Keratinocyte (primary cell): ENCODE data around the gene KDF1. TPM values are rescaled to one million over a fixed set of nuclear protein-coding genes. Genes with fewer than 3 reads are reported as not detected.

Experiments used
- DNase-seq: peaks from one replicate; pipeline ENCODE4 v3.0.0-alpha.2; 2011; ENCODE audit warnings: low read depth, missing footprints, low spot score
- FAIRE-seq: peaks from 2 replicates; lab custom pipeline; 2011; peaks lifted over from hg19 to GRCh38; lab: Jason Lieb, UNC
- H2AFZ ChIP-seq: 2 replicates; pipeline ENCODE4 v1.6.0; 2012; ENCODE audit warnings: low read length, control low read depth, inconsistent platforms; ENCODE audit not compliant: control insufficient read depth
- H3K27ac ChIP-seq: 2 replicates; pipeline ENCODE4 v1.5.1; 2011; ENCODE audit warnings: low read length; ENCODE audit not compliant: control insufficient read depth, insufficient read depth
- H3K27me3 ChIP-seq: 3 replicates; pipeline ENCODE4 v1.6.0; 2011; ENCODE audit warnings: low read length; ENCODE audit not compliant: control insufficient read depth, insufficient read depth; ENCODE audit errors: extremely low read depth
- H3K36me3 ChIP-seq, 2 experiments: 2 replicates in 1 of 2; 3 replicates in 1 of 2; pipeline ENCODE4 v1.5.1; 2011; ENCODE audit warnings: low read length in 2 of 2, mild to moderate bottlenecking in 1 of 2; ENCODE audit not compliant: control insufficient read depth in 2 of 2, insufficient read depth in 2 of 2; ENCODE audit errors: extremely low read depth in 1 of 2
- H3K4me1 ChIP-seq: 3 replicates; pipeline ENCODE4 v1.5.1; 2011; ENCODE audit warnings: low read length; ENCODE audit not compliant: control insufficient read depth, insufficient read depth; ENCODE audit errors: extremely low read depth
- H3K4me2 ChIP-seq: 3 replicates; pipeline ENCODE4 v1.6.0; 2011; ENCODE audit warnings: low read depth, low read length; ENCODE audit not compliant: control insufficient read depth, insufficient read depth; ENCODE audit errors: extremely low read depth
- H3K4me3 ChIP-seq, 3 experiments: fragments of 200-600 bp in 1 of 3; sonication (generic) in 1 of 3; 2 replicates in 2 of 3; 3 replicates in 1 of 3; pipeline ENCODE4 v1.5.1; 2011 to 2016; ENCODE audit warnings: low read length in 3 of 3, mild to moderate bottlenecking in 3 of 3, control low read depth in 2 of 3, inconsistent platforms in 1 of 3, low read depth in 1 of 3, mixed read lengths in 1 of 3, mixed run types in 1 of 3, moderate library complexity in 1 of 3; ENCODE audit not compliant: control insufficient read depth in 2 of 3, insufficient read depth in 2 of 3; ENCODE audit errors: extremely low read depth in 1 of 3
- H3K79me2 ChIP-seq: 2 replicates; pipeline ENCODE4 v1.6.0; 2012; ENCODE audit warnings: low read length; ENCODE audit not compliant: control insufficient read depth, insufficient read depth
- H3K9ac ChIP-seq: 3 replicates; pipeline ENCODE4 v1.6.0; 2011; ENCODE audit warnings: low read length; ENCODE audit not compliant: control insufficient read depth, insufficient read depth; ENCODE audit errors: extremely low read depth
- H3K9me1 ChIP-seq: 3 replicates; pipeline ENCODE4 v1.6.0; 2011; ENCODE audit warnings: low read length; ENCODE audit not compliant: control insufficient read depth, insufficient read depth; ENCODE audit errors: extremely low read depth
- H3K9me3 ChIP-seq: 2 replicates; pipeline ENCODE4 v1.5.1; 2012; ENCODE audit warnings: low read depth, low read length; ENCODE audit not compliant: control insufficient read depth
- H4K20me1 ChIP-seq: 3 replicates; pipeline ENCODE4 v1.6.0; 2011; ENCODE audit warnings: low read length; ENCODE audit not compliant: control insufficient read depth, insufficient read depth; ENCODE audit errors: extremely low read depth
- CTCF ChIP-seq, 3 experiments: IDR thresholded peaks in 1 of 3; conservative IDR thresholded peaks in 1 of 3; optimal IDR thresholded peaks in 1 of 3; 2 replicates in 2 of 3; 3 replicates in 1 of 3; pipeline versions ENCODE3 to v1.5.1; 2011; ENCODE audit warnings: low read length in 3 of 3, mild to moderate bottlenecking in 3 of 3, moderate library complexity in 2 of 3, control low read depth in 1 of 3, inconsistent platforms in 1 of 3; ENCODE audit not compliant: insufficient read depth in 2 of 3; ENCODE audit errors: extremely low read depth in 1 of 3
- EZH2 ChIP-seq: IDR thresholded peaks from one replicate; pipeline ENCODE4 v1.6.1; 2012; ENCODE audit warnings: inconsistent platforms, mild to moderate bottlenecking, low read length, moderate library complexity
- dilution Hi-C: fragments of 300-500 bp; cut with MboI; formaldehyde crosslinking; loops from one replicate; pipeline ENCODE4 v1.7.0; 2020; ENCODE audit warnings: low sequenced_read_pairs; ENCODE audit not compliant: extremely low pct_ligation_motif_present
- polyA plus RNA-seq, 5 experiments: library from polyadenylated mRNA; depleted of rRNA in 3 of 5; stranded (reverse) in 3 of 5; stranded (forward) in 1 of 5; unstranded in 1 of 5; fragments of >200 nt; gene quantifications; 1 replicate in 1 of 5; 2 replicates in 3 of 5; 3 replicates in 1 of 5; pipeline versions ENCODE4 v1.2.1 to v1.2.3, GENCODE V29; 2011 to 2012; ENCODE audit warnings: missing spikeins in 2 of 5, low read depth in 1 of 5, low replicate concordance in 1 of 5

The KDF1 gene
- polyA plus RNA-seq, 1 donor (not counting 4 experiments of a cell fraction or from before 2014, with no cell fraction given), result 13.8 TPM

DNA sequence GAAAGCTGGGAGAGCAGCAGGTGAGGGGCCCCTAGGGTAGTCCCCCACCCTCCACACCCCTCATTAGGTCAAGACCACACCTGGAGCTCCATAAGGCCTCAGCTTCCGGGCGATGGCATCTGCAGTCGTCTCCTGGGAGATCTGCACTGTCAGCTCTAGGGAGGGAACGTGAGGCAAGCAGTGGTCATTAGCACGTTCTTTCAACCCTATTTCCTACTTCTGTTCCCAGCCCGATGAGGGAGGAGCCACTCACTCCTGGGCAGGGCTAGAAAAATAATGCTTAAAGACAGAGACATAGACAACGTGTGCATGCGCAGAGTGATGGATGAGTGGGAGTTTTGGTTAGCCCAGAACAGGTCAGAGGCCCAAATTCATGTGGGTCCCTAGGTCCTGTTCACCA is 9.7 kb downstream of the KDF1 start:
- DNase-seq (no peak), FAIRE-seq (no peak)
- Histone ChIP-seq H3K9me1 (no peaks in the 10 kb centered on the region), H3K27ac (no peak overlapping the region), H3K9me3 (no peaks in the 10 kb centered on the region), H3K9ac (no peak overlapping the region), H3K4me3 (no peak overlapping the region), H2AFZ (no peak overlapping the region), H3K36me3 (peaks cover 25 to 40% of the 10 kb centered on the region in 2 experiments), H3K4me2 (no peak overlapping the region), H4K20me1 (peaks cover 12% of the 10 kb centered on the region), H3K79me2 (peaks cover 18% of the 10 kb centered on the region), H3K4me1 (peaks cover 8% of the 10 kb centered on the region), H3K27me3 (no peaks in the 10 kb centered on the region)
- TF ChIP-seq CTCF (optimal IDR thresholded peaks at IDR 0.05 in 1 of 3, IDR thresholded peaks at IDR 0.05 in 1 of 3, conservative IDR thresholded peaks at IDR 0.05 in 1 of 3; ENCODE audit: extremely low read depth in 1 of 3, insufficient read depth in 2 of 3, low read length in 3 of 3) (no peak), EZH2 (no peak)
- dilution Hi-C loops, result no loop called here

DNA sequence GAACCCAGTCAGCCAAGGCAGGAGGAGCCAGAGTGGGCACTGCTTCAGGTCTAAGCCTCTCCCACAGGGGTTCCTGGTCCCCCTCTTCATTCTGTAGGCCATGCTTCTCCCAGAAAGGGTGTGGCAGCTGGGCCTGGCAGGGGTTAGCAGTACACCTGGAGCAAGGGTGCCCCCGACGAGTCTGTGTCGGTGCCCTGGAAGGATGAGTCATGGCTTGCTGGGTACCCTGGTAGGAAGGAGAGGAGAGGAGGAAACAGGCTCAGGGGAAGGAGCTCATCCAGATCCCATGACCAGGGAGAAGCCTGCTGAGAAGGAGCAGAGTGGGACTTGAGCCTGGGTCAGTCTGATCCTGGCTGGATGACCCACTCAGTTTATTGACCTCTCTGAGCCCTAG is 10.3 kb downstream of the KDF1 start:
- Histone ChIP-seq H3K4me3 (no peak overlapping the region), H3K9me1 (no peaks in the 10 kb centered on the region), H3K27ac (no peak overlapping the region), H3K27me3 (no peaks in the 10 kb centered on the region), H2AFZ (no peak overlapping the region), H3K79me2 (peaks cover 13% of the 10 kb centered on the region), H3K9ac (no peak overlapping the region), H3K9me3 (no peaks in the 10 kb centered on the region), H3K4me2 (no peak overlapping the region), H3K4me1 (peaks cover 8% of the 10 kb centered on the region), H3K36me3 (peaks cover 30 to 46% of the 10 kb centered on the region in 2 experiments), H4K20me1 (peaks cover 12% of the 10 kb centered on the region)
- TF ChIP-seq EZH2 (no peak), CTCF (optimal IDR thresholded peaks at IDR 0.05 in 1 of 3, IDR thresholded peaks at IDR 0.05 in 1 of 3, conservative IDR thresholded peaks at IDR 0.05 in 1 of 3; ENCODE audit: extremely low read depth in 1 of 3, insufficient read depth in 2 of 3, low read length in 3 of 3) (no peak)
- dilution Hi-C loops, result no loop called here
- DNase-seq, result no peak
- FAIRE-seq, result no peak
